ENCODE results near the gene CXCR4.

- TF ChIP-seq CTCF (IDR thresholded peaks at IDR 0.05), result no peak
- TF ChIP-seq POLR2AphosphoS5 (IDR thresholded peaks at IDR 0.05; ENCODE audit: low read depth, low read length), result no peak
- TF ChIP-seq REST (IDR thresholded peaks at IDR 0.05; ENCODE audit: insufficient read depth in 1 of 2, low read depth in 2 of 2, low read length in 1 of 2), result no peak
- TF ChIP-seq SIN3A (IDR thresholded peaks at IDR 0.05; ENCODE audit: borderline replicate concordance, insufficient read depth, low read depth, low read length), result no peak
- TF ChIP-seq TCF7L2 (IDR thresholded peaks at IDR 0.05; ENCODE audit: low read depth, low read length), result no peak
Measured at GRCh38 chr2:136121204-136121910, 3.4 kb upstream of the CXCR4 start.
